GM12878 (cell line): Measurements from ENCODE around the gene ANKRD26.

Experiments
- BHLHE40 ChIP-seq, 2 experiments: fragments of 450-650 bp in 1 of 2; IDR thresholded peaks; 2 replicates each; pipeline ENCODE4 v1.6.1; 2011 to 2017; ENCODE audit warnings: low read depth in 2 of 2, borderline replicate concordance in 1 of 2, improper control_type of control experiment in 1 of 2, low read length in 1 of 2, mild to moderate bottlenecking in 1 of 2
- CEBPB ChIP-seq, 2 experiments: fragments of 150-350 bp in 1 of 2; IDR thresholded peaks; 2 replicates each; pipeline ENCODE4 v1.6.1; 2012 to 2014; ENCODE audit warnings: low read depth in 2 of 2, low read length in 2 of 2, borderline replicate concordance in 1 of 2, inconsistent platforms in 1 of 2
- GABPA ChIP-seq: IDR thresholded peaks from 2 replicates; pipeline ENCODE4 v1.6.1; 2014; ENCODE audit warnings: antibody characterized with exemption, low read depth, mild to moderate bottlenecking, inconsistent platforms
- POLR2A ChIP-seq: IDR thresholded peaks from 2 replicates; pipeline ENCODE4 v1.6.1; 2011; ENCODE audit warnings: low read depth, mild to moderate bottlenecking, low read length
- TF ChIP-seq, protein P1 (sequence below): IDR thresholded peaks from 2 replicates; pipeline ENCODE4 v1.6.1; 2012; ENCODE audit warnings: low read depth, low read length, improper control_type of control experiment
- TF ChIP-seq, protein P2 (sequence below): fragments of 450-650 bp; formaldehyde crosslinking; IDR thresholded peaks from 2 replicates; pipeline ENCODE4 v1.4.0; 2022; ENCODE audit warnings: mild to moderate bottlenecking, moderate library complexity

DNA sequence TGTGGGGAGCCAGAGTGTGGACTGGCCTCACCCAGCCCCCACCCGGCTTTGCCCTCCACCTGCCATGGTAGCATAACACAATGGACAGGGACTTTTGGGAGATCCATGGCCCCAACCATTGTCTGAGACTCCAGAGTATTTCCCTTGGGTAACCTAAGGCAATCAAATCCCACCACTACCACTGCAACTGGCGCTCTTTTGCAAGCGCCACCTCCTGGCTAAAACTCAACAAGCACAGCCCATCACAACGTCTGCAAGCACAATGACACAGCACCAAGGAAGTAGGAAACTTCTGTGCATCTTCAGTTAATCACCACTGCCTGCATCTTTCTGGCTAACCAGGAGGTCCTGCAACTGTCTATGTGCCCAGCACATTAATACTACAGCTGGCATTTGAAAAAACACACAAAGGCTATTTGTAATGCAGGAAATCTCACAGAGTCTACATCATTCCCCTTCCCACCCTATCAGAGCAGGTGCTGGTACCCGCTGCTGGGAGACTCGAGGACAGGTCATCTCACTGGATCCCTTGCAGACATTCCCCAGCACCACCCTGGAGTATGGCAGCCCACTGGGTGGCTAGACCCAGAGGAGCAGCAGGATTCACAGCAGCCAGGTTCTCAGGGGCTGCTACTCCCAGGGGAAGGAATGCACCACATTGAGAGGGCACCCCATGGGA is 27.7 kb downstream of the ANKRD26 start:
- TF ChIP-seq BHLHE40 (IDR thresholded peaks at IDR 0.05; ENCODE audit: borderline replicate concordance in 1 of 2, low read depth in 2 of 2, low read length in 1 of 2) (no peak), GABPA (no peak), CEBPB (IDR thresholded peaks at IDR 0.05; ENCODE audit: borderline replicate concordance in 1 of 2, low read depth in 2 of 2, low read length in 2 of 2) (no peak), POLR2A (no peak)
- TF ChIP-seq, protein P1, sequence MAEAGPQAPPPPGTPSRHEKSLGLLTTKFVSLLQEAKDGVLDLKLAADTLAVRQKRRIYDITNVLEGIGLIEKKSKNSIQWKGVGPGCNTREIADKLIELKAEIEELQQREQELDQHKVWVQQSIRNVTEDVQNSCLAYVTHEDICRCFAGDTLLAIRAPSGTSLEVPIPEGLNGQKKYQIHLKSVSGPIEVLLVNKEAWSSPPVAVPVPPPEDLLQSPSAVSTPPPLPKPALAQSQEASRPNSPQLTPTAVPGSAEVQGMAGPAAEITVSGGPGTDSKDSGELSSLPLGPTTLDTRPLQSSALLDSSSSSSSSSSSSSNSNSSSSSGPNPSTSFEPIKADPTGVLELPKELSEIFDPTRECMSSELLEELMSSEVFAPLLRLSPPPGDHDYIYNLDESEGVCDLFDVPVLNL: no peak
- TF ChIP-seq, protein P2, sequence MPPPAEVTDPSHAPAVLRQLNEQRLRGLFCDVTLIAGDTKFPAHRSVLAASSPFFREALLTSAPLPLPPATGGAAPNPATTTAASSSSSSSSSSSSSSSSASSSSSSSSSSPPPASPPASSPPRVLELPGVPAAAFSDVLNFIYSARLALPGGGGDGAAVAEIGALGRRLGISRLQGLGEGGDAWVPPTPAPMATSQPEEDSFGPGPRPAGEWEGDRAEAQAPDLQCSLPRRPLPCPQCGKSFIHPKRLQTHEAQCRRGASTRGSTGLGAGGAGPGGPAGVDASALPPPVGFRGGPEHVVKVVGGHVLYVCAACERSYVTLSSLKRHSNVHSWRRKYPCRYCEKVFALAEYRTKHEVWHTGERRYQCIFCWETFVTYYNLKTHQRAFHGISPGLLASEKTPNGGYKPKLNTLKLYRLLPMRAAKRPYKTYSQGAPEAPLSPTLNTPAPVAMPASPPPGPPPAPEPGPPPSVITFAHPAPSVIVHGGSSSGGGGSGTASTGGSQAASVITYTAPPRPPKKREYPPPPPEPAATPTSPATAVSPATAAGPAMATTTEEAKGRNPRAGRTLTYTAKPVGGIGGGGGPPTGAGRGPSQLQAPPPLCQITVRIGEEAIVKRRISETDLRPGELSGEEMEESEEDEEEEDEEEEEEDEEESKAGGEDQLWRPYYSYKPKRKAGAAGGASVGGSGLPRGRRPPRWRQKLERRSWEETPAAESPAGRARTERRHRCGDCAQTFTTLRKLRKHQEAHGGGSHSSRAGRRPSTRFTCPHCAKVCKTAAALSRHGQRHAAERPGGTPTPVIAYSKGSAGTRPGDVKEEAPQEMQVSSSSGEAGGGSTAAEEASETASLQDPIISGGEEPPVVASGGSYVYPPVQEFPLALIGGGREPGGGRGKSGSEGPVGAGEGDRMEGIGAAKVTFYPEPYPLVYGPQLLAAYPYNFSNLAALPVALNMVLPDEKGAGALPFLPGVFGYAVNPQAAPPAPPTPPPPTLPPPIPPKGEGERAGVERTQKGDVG (CRISPR knock-in tag): no peak
